Measurements from ENCODE around the gene MRPL53. TPM values are rescaled to one million over a fixed set of nuclear protein-coding genes. Genes with fewer than 3 reads are reported as not detected.

Gene MRPL53
- total and polyA plus RNA-seq, 2 of the 13 experiments (the other 11 are each of a cell fraction or from before 2014, with no cell fraction given), result 34.3 to 51.9 TPM

DNA sequence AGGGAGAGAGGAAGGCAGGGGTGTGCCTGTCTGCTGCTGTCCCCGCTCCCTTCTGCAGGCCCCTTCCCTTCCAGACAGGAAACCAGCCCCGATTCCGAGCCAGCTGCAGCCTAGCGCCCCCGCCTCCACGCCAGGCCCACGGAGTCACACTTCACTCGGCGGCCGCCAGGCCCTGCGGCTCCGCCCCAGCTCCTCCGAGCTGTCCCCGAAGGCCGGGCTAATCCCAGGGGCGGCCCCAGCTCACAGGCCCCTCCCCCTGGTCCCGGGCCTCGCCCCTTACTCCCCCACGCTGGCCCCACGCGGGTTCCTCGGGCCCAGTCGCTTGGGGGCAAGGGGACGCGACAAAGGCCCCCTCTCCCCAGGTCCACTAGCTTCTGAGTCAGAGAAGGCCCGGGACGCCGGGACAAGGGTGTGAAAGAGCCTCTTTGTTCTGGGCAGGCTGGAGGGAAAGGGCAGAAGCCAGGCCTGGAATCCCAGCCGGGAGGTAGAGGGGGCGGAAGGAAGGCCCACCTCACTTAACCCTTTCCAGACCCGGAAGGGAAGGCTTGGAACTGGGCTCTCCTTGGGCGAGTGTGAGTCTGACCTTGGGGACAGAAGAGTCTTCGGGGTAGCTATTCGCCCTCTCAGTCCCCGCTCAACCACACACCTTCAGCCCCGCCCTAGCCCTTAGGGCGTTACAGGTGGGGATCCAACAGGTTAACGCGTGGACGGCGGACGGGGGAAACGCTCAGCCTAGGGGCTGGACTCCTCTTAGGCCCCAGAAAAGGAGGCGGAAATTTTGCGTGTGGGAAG, 31.9 kb downstream of the MRPL53 start (continued):
- no peak for TF ChIP-seq ZFAT (CRISPR knock-in tag; conservative IDR thresholded peaks at IDR 0.05)
- peak; percentile 33 for TF ChIP-seq ZKSCAN8 (CRISPR knock-in tag; IDR thresholded peaks at IDR 0.05; ENCODE audit: borderline replicate concordance)
- no peak; the same call in 1 of the 2 replicates for TF ChIP-seq KDM1A (CRISPR knock-in tag; IDR thresholded peaks at IDR 0.05)
- no peak for TF ChIP-seq CHD2 (IDR thresholded peaks at IDR 0.05; ENCODE audit: low read depth, low read length)
- TF ChIP-seq MIXL1 (CRISPR knock-in tag; IDR thresholded peaks at IDR 0.05), result peak; percentile 31; the same call in 1 of the 2 replicates
- TF ChIP-seq ZNF280B (CRISPR knock-in tag; IDR thresholded peaks at IDR 0.05; ENCODE audit: borderline replicate concordance), result peak; percentile 56
- TF ChIP-seq, protein P1, sequence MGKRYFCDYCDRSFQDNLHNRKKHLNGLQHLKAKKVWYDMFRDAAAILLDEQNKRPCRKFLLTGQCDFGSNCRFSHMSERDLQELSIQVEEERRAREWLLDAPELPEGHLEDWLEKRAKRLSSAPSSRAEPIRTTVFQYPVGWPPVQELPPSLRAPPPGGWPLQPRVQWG (CRISPR knock-in tag; IDR thresholded peaks at IDR 0.05; ENCODE audit: borderline replicate concordance, low read depth), result no peak
- TF ChIP-seq SIX1 (CRISPR knock-in tag; IDR thresholded peaks at IDR 0.05; ENCODE audit: borderline replicate concordance), result peak; percentile 48; the same call in 1 of the 2 replicates
- TF ChIP-seq ZNF264 (CRISPR knock-in tag; IDR thresholded peaks at IDR 0.05), result peak; percentile 85
- TF ChIP-seq, protein P2, sequence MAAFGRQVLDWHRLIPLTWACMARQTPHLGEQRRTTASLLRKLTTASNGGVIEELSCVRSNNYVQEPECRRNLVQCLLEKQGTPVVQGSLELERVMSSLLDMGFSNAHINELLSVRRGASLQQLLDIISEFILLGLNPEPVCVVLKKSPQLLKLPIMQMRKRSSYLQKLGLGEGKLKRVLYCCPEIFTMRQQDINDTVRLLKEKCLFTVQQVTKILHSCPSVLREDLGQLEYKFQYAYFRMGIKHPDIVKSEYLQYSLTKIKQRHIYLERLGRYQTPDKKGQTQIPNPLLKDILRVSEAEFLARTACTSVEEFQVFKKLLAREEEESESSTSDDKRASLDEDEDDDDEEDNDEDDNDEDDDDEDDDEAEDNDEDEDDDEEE (CRISPR knock-in tag; IDR thresholded peaks at IDR 0.05), result peak; percentile 86; the same call in 1 of the 2 replicates
- TF ChIP-seq ZNF768 (CRISPR knock-in tag; IDR thresholded peaks at IDR 0.05), result no peak
- TF ChIP-seq ZNF326 (CRISPR knock-in tag; IDR thresholded peaks at IDR 0.05; ENCODE audit: borderline replicate concordance), result no peak
- 0 out of 2 replicates have a peak, but pooled peaks have one; percentile 5 for TF ChIP-seq ONECUT2 (CRISPR knock-in tag; IDR thresholded peaks at IDR 0.05)
- no peak for TF ChIP-seq ZNF891 (CRISPR knock-in tag; IDR thresholded peaks at IDR 0.05)
- 0 out of 2 replicates have a peak, but pooled peaks have one; percentile 19 for TF ChIP-seq NFIB (CRISPR knock-in tag; IDR thresholded peaks at IDR 0.05; ENCODE audit: borderline replicate concordance)
- peak; percentile 96 for TF ChIP-seq ZC3H13 (CRISPR knock-in tag; IDR thresholded peaks at IDR 0.05)
- TF ChIP-seq HDAC6 (IDR thresholded peaks at IDR 0.05; ENCODE audit: low read depth, low read length), result no peak
- TF ChIP-seq, protein P3, sequence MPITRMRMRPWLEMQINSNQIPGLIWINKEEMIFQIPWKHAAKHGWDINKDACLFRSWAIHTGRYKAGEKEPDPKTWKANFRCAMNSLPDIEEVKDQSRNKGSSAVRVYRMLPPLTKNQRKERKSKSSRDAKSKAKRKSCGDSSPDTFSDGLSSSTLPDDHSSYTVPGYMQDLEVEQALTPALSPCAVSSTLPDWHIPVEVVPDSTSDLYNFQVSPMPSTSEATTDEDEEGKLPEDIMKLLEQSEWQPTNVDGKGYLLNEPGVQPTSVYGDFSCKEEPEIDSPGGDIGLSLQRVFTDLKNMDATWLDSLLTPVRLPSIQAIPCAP (CRISPR knock-in tag; IDR thresholded peaks at IDR 0.05; ENCODE audit: low read depth), result peak; percentile 54; the same call in 1 of the 2 replicates
- TF ChIP-seq SMARCC2 (IDR thresholded peaks at IDR 0.05), result no peak
- no peak; the same call in 1 of the 2 replicates for TF ChIP-seq SAFB2 (CRISPR knock-in tag; IDR thresholded peaks at IDR 0.05; ENCODE audit: borderline replicate concordance, low read depth)
- peak; percentile 74 for TF ChIP-seq ZNF607 (CRISPR knock-in tag; IDR thresholded peaks at IDR 0.05; ENCODE audit: borderline replicate concordance)
- TF ChIP-seq, protein P4, sequence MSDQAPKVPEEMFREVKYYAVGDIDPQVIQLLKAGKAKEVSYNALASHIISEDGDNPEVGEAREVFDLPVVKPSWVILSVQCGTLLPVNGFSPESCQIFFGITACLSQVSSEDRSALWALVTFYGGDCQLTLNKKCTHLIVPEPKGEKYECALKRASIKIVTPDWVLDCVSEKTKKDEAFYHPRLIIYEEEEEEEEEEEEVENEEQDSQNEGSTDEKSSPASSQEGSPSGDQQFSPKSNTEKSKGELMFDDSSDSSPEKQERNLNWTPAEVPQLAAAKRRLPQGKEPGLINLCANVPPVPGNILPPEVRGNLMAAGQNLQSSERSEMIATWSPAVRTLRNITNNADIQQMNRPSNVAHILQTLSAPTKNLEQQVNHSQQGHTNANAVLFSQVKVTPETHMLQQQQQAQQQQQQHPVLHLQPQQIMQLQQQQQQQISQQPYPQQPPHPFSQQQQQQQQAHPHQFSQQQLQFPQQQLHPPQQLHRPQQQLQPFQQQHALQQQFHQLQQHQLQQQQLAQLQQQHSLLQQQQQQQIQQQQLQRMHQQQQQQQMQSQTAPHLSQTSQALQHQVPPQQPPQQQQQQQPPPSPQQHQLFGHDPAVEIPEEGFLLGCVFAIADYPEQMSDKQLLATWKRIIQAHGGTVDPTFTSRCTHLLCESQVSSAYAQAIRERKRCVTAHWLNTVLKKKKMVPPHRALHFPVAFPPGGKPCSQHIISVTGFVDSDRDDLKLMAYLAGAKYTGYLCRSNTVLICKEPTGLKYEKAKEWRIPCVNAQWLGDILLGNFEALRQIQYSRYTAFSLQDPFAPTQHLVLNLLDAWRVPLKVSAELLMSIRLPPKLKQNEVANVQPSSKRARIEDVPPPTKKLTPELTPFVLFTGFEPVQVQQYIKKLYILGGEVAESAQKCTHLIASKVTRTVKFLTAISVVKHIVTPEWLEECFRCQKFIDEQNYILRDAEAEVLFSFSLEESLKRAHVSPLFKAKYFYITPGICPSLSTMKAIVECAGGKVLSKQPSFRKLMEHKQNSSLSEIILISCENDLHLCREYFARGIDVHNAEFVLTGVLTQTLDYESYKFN (CRISPR knock-in tag; conservative IDR thresholded peaks at IDR 0.05), result peak; percentile 89
- TF ChIP-seq NR2F6 (IDR thresholded peaks at IDR 0.05), result no peak; the same call in none of the 2 replicates
- peak; percentile 80 for TF ChIP-seq NR2F6 (CRISPR knock-in tag; IDR thresholded peaks at IDR 0.05)

All from HepG2 (cell line).